ENCODE measurements around the gene CAPZB. TPM values are rescaled to one million over a fixed set of nuclear protein-coding genes. Genes with fewer than 3 reads are reported as not detected.

CAPZB gene
- total and polyA plus RNA-seq, 2 donors (not counting 3 experiments of a cell fraction or from before 2014, with no cell fraction given): 196 to 347 TPM

DNA sequence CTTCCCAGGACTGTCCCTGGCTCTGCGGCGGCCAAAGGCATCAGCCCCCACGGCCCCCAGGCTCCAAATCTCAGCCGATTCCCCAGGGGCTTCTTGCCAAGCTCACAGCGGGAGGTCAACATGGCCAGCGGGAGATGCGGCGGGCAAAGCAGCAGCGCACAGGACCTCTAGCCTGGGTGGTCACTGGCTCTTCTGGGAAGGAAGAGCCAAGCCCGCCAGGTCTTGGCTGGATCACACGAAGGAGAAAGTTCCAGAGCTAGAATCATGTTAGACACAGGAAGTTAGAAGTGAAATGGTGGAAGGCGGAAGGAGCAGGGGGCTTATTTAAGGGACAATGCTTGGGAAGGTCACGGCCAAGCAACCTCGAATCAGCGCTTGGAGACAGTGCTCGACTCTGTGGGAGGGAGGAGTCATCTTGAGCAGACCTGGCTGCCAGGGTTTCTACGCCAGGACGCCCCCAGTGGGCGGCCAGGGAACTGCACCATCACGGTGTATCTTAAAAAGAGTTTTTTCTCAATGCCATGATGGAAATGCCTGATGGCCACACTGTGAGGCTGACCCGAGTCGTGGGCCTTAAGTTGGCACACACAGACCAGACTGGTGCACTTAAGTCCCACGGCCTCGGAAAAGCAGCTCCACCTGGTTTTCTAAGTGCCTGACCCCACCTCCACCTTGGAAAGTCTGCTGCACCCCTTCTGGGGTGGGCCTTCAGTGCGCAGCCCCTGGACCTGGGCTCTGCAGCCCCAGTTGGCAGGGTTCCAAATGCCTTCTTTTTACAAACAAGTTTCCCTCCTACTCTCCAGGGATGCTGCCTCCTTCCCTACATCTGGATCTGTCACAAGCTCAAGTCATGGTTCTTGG, 143.9 kb downstream of the CAPZB start:
- no TSS peak for BruUV-seq (replicated peaks)
- FAIRE-seq (peak; percentile 59), DNase-seq (ENCODE audit: low read depth, low spot score) (peak; percentile 72)
- H3K36me3 ChIP-seq (ENCODE audit: control insufficient read depth in 2 of 2, extremely low read depth in 1 of 2, insufficient read depth in 2 of 2, low read length in 2 of 2): peaks cover 3 to 42% of the 10 kb centered on the region in 2 experiments
- intact Hi-C loops (cut with micrococcal nuclease): loop anchor here (1.0 to 5.0 kb wide), 4 partner anchors 29 to 146 kb away; partner anchors contain the start of genes AKR7A2, CAPZB, EMC1 and MRTO4
- no peak overlapping the region for H3K27ac ChIP-seq (ENCODE audit: insufficient read depth, low read depth, low read length)
- H3K27me3 ChIP-seq (ENCODE audit: control insufficient read depth in 2 of 2, insufficient read depth in 2 of 2, low read length in 2 of 2): no peaks in the 10 kb centered on the region
- no peak overlapping the region for H3K4me3 ChIP-seq (replicated peaks in 1 of 3; ENCODE audit: insufficient read depth in 1 of 3, low read depth in 1 of 3, low read length in 3 of 3)
- no peak overlapping the region for H3K4me2 ChIP-seq (ENCODE audit: insufficient read depth, low read length)
- ChIA-PET POLR2A (interaction anchor here (0.5 kb wide), 1 partner anchor 22 kb away, joined by 7 read pairs; no protein-coding TSS in a partner anchor), CTCF (interaction anchor here (0.6 to 1.7 kb wide), 6 partner anchors 9 to 313 kb away, joined by 3 to 7 read pairs (median 4); no protein-coding TSS in a partner anchor)
- no peak overlapping the region for H3K9ac ChIP-seq (replicated peaks; ENCODE audit: extremely low read depth, insufficient read depth, low read length)
- H3K9me3 ChIP-seq (replicated peaks; ENCODE audit: control insufficient read depth, insufficient read depth, low read length): no peaks in the 10 kb centered on the region
- no peaks in the 10 kb centered on the region for H3K9me1 ChIP-seq (replicated peaks; ENCODE audit: control insufficient read depth, extremely low read depth, insufficient read depth, low read length)
- H3K4me1 ChIP-seq (ENCODE audit: control insufficient read depth, extremely low read depth, insufficient read depth, low read length): peaks cover 4% of the 10 kb centered on the region
- TF ChIP-seq CTCF (IDR thresholded peaks at IDR 0.05; ENCODE audit: extremely low read depth in 1 of 2, insufficient read depth in 1 of 2, low read depth in 1 of 2, low read length in 2 of 2) (peak; percentile 91 to 92), POLR2AphosphoS5 (IDR thresholded peaks at IDR 0.05; ENCODE audit: insufficient read depth, low read depth, low read length) (no peak)
- no peak overlapping the region for H2AFZ ChIP-seq (ENCODE audit: low read depth, low read length)
- no peaks in the 10 kb centered on the region for H4K20me1 ChIP-seq (replicated peaks; ENCODE audit: control insufficient read depth, extremely low read depth, insufficient read depth, low read length)
- dilution Hi-C loops (cut with MboI; ENCODE audit: extremely low pct_ligation_motif_present, low sequenced_read_pairs): no loop called here
- H3K79me2 ChIP-seq (ENCODE audit: control insufficient read depth, insufficient read depth, low read length): no peaks in the 10 kb centered on the region
